ENCODE measurements around the gene SEMA4D.

- TF ChIP-seq CTCF (IDR thresholded peaks at IDR 0.05) (no peak), POLR2A (IDR thresholded peaks at IDR 0.05) (no peak)
Measured at GRCh38 chr9:89413963-89414638, 83.8 kb downstream of the SEMA4D start.

Measured in uterus (tissue), 2 donors.